Right forelimb (tissue), 1 donor: ENCODE data around the gene LYRM7.
A peak's percentile ranks its signal among the peaks of the same experiment; 100 is the strongest.
"Not testable (repeated sequence)": the region's sequence is repeated elsewhere in the genome, so short reads cannot be mapped to it uniquely, and the experiment has no call there.

Experiments
- DNase-seq: peaks from one replicate; pipeline ENCODE4 v3.0.0-alpha.2; 2018

Gene LYRM7

DNA sequence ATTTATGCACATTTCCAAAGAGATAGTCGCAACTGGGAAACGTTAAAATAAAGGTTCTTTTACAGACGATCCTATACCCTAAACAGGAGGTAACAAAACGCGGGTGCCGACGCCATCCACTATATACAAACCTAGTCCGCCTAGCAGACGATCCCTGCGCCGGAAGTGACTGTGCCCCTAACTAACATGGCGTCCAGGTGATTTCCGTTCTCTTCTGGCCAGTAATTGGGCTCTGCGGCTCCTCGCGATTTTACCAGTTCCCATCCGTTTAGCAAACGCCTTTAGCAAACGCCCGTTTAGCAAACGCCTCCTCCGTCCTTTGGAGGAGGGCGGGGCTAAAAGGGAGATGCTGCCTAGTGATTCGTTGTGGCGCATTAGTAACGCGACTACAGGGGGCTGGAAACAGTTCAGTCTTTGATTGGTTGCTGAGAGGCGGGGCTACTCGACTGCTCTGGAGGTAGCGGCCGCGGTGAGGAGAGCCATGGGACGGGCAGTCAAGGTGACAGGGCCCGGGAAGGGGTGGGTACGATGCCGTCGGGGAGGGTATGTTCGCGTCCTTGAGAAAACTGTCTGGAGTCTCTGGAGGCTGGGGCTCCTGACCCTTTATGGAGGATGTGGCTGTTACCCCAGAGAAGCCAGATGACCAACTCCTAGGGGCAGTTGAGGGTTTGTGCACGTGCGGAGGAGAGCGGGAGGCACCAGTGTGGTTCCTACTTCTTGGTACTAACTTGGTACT lies at the start of gene LYRM7:
TSS of gene LYRM7 (plus strand) at position 405 of the 736 bp plus-strand sequence. CDS start at position 482, 77 bp downstream.
- peak; percentile 94 for DNase-seq

DNA sequence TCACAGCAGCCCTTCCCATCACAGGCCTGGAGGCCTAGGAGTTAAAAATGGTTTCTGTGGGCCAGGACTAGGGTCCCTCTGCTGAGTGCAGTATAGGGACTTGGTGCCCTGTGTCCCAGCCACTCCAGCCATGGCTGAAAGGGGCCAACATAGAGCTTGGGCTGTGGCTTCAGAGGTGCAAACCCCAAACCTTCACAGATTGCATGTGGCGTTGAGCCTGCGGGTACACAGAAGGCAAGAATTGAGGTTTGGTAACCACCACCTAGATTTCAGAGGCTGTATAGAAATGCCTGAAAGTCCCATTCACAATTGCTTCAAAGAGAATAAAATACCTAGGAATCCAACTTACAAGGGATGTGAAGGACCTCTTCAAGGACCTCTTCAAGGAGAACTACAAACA lies 43.5 kb upstream of the LYRM7 start:
- DNase-seq: not testable (repeated sequence)

DNA sequence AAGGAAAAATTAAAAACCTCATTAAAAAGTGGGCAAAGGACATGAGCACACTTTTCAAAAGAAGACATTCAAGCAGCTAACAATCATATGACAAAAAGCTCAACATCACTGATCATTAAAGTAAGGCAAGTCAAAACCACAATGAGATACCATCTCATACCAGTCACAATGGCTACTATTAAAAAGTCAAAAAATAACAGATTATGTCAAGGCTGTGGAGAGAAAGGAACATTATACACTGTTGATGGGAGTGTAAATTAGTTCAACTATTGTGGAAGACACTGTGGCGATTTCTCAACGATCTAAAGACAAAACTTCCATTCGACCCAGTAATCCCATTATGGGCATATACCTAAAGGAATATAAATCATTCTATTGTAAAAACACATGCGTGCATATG lies 41.4 kb upstream of the LYRM7 start:
- DNase-seq: no peak

DNA sequence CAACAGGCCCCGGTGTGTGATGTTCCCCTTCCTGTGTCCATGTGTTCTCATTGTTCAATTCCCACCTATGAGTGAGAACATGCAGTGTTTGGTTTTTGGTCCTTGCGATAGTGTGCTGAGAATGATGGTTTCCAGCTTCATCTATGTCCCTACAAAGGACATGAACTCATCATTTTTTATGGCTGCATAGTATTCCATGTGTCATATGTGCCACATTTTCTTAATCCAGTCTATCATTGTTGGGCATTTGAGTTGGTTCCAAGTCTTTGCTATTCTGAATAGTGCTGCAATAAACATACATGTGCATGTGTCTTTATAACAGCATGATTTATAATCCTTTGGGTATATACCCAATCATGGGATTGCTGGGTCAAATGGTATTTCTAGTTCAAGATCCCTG lies 37.7 kb upstream of the LYRM7 start:
- DNase-seq: not testable (repeated sequence)

DNA sequence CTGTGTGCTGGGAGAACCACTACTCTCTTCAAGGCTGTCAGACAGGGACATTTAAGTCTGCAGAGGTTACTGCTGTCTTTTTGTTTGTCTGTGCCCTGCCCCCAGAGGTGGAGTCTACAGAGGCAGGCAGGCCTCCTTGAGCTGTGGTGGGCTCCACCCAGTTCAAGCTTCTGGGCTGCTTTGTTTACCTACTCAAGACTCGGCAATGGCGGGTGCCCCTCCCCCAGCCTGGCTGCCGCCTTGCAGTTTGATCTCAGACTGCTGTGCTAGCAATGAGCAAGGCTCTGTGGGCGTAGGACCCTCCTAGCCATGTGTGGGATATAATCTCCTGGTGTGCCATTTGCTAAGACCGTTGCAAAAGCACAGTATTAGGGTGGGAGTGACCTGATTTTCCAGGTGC lies 32.3 kb upstream of the LYRM7 start:
- not testable (repeated sequence) for DNase-seq

DNA sequence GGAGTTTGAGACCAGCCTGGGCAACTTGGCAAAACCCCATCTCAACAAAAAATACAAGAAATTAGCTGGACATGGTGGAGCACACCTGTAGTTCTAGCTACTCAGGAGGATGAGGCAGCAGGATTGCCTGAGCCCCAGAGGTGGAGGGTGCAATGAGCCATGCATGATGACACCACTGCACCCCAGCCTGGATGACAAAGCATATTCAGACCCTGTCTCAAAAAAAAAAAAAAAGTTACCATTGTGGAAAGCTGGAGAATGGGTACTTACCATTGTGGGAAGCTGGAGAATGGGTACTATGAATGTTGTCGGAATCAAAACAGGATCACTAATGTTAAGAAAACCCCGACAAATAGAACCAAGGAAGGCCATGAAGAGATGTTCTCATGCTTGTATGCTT lies 31.4 kb upstream of the LYRM7 start:
- no peak for DNase-seq

DNA sequence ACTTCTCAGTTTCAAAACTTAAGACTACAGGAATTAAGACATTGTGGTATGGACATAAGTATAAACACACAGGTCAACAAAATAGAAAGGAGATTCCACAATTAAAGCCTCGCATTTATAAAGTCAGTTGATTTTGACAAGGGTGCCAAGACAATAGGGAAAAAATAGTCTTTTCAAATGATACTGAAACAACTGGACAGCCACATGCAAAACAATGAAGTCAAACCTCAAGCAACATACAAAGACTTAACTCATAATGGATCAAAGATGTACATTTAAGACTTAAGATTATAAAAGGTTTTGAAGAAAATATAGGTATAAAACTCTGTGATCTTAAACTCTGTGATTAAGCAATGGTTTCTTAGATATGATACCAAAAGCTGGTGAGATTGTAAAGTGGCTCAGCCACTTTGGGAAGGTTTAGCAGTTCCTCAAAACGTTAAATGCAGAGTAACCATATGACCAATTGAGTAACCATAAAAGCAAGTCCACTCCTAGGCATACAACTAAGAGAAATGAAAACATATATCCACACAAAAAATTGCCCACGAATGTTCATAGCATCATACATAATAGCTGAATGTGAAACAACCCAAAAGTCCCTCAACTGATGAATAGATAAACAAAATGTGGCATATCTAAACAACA lies 27.6 kb upstream of the LYRM7 start:
- DNase-seq: no peak

DNA sequence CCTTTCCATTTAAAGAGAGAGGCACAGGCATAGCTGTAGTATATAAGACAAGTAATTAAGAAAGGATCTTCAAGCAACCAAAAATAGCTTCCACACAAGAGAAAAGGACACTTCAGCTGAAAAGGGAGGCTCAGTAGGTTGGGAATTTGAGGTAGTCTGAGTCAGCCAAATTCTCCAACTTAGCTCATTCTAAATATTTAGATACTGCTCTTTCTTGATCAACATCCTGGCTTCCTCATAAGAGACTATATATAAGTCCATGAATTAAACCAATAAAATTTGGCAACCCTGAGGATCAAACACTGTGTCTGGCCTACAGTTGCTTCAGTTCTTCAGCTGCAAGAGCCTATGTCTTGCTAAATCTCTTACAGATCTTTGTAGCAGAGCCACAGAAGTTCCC lies 23.5 kb upstream of the LYRM7 start:
- DNase-seq: no peak

DNA sequence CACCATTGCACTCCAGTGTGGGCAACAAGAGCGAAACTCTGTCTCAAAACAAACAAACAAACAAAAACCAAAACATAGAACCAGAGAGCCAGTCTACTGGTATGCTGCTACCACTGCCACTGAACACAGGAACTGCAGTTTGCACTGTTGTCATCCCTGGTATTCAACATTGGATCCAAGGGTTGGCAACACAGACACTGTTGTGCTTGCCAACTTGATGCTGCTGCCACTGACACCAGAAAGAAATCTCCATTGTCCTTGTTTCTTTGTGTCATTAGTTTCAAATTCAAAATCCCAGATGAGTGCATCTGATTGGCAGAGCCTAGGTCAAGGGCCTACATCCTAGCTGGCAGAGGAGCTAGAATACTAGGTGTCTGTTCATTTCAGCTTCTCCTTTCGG lies 21.9 kb upstream of the LYRM7 start:
- no peak for DNase-seq

DNA sequence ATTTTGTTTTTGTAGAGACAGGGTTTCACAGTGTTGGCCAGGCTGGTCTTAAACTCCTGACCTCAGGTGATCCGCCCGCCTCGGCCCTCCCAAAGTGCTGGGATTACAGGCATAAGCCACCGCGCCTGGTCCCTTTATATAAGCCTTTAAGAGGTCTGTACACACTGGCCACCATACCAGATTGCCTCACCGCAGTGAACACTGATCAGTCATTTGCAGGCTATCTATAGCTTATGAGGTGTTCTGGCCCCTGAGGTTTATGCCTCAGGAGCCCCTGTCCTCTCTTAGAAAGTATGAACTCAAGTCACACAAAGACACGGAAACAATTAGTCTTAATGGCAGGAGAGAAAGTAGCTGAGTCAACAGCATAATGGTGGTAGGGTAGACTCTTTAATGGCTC lies 20.3 kb upstream of the LYRM7 start:
- no peak for DNase-seq

DNA sequence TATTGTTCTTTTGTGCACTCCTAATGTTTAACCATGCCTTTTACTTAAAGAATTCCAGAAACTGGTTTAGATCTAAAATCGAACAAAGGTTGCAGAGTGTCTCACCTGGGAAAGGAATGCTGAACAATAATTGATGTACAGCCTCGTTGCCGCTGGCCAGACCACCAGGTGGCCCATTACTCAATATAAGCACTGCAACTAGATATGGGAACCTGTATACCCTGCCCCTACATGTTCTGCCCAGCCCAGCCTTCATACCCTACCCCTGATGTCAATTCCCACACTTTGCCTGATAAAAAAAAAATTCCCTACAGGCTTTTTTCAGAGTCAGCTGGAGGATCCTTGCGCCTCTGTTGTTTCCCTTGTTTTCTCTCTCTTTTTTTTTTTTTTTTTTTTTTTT lies 19.5 kb upstream of the LYRM7 start:
- no peak for DNase-seq

DNA sequence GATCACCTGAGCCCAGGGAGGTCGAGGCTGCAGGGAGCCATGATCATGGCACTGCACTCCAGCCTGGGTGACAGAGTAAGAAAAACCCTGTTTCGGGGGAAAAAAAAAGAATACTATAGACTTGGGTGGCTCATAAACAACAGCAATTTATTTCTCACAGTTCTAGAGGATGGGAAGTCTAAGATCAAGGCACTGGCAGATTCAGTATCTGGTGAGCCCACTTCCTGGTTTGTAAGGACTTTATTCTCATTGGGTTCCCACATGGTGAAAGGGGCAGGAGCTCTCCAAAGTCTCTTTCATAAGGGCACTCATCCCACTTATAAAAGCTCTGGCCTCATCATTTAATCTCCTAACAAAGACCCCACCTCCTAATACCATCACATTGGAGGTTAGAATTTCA lies 14.4 kb upstream of the LYRM7 start:
- no peak for DNase-seq

DNA sequence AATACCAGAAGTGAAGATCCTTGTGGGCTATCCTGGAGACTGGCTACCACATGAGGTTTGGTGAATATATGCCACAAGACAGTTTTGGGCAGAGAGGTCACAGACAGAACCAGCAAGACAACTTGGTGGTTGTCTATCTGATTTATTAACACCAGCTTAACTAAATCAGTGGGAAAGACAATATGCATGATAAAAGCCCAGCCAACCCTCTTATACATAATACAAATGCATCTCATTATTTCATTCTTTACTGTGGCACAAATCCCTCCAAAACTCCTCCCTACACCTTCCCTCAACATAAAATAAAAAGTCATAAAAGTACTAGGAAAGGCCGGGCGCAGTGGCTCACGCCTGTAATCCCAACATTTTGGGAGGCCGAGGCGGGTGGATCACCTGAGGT lies 13.8 kb upstream of the LYRM7 start:
- no peak for DNase-seq

DNA sequence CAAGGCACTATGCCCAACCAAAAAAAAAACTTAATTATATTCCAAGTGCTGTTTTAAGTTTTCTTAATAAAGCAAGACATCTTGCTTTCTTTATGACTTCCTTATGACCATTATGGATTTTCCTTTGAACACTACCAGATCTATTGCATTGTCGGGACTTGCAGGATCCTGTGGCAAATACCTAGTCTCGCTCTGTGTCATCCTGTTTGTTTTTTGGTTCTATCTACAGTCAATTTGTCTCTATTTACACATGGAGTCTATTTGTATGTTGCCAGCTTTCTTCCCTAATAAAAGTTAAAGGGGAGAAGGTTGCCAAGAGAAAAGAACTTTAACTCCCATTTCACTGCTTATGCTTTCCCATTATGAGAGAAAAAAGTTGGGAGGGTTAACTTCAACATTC lies 10.6 kb upstream of the LYRM7 start:
- no peak for DNase-seq

DNA sequence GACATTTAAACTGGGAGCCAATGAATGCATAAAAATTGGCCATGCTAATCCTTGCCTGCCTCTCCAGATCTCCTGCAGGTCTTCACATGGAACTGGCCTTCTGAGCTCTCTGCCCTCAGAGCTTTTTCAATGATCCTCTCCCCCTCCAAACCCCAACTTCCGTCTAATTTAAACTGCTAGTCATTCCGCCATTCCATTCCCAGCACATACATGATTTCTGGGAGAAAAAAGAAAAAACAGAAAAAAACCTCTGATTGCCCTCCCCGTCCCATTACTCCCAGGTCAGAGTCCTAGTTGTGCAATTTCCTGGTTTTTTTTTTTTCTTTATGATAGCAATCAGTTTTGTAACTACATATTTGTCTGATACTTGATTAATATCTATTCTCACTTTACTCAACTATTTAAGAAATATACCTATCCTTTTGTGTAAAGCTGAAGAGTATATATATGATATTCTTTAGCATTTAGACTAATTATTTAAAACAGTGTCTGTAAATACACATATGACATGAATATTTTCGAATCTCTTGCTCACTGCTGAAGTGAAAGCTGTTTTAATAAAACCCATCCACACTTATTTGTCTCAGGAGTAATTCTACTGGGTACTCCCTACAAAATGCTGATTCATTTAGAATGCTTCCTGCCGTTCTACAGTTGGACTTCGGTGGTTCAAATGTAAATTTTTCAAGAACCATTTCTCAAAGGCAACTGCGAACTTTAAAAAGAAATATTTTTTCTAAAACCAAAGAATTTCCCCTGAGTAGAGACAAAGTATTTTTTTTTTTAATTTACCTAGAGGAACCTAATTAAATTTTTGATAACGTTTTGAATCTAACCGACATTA lies 7.2 kb upstream of the LYRM7 start:
- DNase-seq: no peak

DNA sequence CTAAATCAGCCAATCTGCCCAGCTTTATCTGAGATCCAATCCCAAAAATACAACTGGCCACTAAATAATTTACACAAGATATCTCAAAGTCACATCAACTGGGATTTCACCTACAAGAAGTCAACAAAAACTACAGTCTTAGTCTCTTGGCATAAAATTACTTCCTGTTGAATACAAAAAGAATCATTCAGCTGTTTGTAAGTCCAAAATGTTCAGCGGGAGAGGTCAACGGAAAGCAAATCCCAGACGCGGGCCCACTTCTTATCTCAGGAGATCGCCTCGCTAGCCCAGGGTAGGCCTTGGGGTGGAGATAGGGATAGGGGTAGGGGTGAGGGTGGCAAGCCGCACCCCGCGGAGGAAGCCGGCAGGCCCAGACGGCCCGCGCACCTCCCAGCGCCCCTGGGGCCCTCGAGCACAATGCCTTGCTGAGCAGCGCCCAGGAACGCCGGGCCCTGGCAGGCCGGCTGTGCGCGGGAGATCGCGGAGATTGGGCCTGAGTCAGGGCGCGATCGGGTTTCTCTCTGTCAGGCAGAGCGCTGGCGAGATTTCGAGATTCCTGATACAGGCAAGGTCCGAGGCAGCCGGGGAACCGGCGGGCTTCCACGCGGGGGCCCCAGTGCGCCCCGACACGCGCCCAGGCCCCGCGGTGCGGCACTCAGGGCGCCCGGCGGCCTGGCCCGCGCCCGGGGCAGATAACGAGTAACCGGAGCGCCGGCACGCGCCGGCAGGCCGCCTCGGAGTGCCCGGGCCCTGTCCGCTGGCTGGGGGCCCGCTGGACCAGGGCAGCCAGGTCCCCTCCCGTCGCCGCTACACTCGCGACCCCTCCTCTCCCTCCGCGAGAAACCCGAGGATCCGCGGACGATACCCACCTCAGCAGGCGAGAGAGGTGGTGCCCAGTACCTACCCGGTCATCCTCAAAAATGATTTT lies 6.3 kb upstream of the LYRM7 start:
- DNase-seq: peak; percentile 86

DNA sequence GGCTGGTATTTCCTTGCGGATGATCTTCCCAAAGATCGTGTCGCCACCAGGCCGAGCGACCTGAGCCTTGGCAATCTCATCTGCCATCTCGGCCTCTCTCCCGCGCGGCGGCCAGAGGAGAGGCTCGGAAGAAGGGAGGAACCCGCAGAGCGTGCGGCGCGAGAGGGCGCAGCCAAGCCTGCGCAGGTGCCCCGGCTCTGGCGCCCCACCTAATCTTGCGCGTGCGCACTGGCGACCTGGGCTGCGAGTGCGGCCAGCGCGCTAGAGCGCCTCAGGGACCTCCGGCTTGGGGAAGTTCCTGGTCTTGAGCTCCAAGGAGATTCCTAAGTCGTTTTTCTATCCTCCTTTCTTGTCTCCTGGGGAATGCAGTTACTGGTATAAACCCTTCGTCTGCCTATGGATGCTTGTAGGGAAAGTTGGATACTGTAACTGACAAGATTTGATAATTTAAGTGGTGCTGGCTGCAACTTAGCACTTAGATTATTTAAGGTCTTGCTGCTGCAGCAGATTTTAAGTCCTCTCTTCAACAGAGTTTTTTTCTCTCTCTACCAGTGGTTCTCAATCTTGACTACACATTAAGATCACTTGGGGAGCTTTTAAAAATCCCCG lies 5.5 kb upstream of the LYRM7 start, which contains the start of gene HINT1:
TSS of gene HINT1 (minus strand) at position 138 of the 609 bp plus-strand sequence. CDS start at position 87, 51 bp downstream.
- DNase-seq: peak; percentile 93

DNA sequence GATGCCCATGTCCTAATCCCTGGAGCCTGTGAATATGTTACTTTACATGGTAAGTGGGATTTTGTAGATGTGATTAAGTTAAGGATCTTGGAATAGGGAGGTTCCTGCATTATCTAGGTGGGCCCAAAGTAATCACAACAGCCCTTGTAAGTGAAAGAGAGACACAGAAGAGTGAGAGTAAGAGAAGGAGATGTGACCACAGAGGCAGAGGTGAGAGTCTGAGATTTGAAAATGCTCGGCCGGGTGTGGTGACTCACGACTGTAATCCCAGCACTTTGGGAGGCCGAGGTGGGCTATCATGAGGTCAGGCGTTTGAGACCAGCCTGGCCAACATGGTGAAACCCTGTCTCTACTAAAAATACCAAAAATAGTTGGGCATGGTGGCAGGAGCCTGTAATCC lies 3.1 kb upstream of the LYRM7 start:
- DNase-seq: no peak

DNA sequence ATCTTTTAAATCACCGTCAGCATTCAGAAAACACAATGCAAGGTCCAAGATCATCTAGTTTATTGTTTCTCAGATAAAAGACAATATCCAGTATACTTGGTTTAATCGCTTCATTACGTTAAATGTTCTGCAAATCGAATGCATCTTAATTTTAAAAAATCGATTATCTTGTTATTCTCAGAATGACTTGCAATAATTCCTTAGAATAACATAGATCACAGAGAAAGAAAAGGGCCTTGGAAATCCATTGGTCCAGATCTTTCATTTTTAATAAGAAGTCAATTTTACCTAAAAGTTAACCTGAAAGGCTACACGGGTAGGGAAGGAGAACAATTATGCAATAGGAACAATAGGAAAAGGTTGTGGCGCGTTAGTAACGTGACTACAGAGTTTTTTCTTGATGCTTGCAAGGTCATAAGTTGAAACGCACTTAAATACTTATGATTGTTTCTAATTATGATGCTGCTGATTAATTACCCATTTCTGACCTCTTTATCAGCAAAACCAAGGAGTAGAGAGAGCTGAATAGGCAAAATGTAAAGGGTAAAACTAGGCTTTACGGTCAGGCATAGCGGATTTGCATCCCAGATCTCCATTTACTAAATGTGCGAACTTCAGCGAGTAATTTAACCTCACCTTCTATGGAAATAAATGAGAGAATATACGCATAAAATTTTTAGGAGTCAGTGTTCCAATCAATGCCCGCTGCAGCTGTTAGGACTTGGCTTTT lies 769 bp upstream of the LYRM7 start:
- DNase-seq: no peak

DNA sequence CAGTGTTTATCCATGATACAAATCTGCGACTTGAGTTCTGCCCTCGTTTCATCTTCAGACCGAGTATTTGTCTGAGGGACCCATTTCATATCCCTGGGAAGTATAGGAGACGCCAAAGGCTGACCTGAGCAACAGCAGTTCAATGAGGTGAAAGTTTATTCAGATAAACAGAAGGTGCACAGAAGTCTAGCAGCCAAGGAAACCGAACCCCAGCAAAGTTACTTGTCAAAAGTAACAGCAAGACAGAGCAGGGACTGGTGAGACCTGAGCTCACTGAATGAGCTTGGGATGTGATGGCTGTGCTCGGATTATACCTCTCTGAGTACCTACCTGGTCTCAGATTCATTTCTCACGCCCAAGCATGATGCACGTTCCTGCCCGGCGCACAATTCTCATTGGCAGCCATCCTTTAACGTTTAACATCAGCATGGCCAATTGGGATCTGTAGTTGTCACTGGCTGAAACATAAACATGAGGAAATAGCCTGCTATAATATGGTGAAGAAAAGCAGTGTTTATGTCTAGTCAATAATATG lies 599 bp downstream of the LYRM7 start:
- DNase-seq: no peak

DNA sequence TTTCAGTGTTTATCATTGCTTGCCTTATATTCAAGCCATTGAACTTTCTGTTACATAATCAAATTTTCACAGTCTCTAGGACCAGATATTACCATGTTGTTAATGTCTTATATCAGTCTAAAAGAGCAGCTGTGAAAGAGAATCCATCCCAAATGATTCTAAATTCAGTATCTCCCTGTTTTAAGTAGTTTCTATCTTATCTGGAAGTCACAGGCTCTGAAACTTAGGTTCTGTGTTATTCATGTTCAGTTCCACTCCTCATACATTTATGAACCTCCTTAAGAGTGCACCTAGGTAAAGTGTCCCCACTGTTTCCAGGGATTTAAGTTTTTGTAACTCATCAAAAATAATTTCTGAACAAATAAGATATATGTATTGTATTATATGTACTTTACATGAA lies 9.7 kb downstream of the LYRM7 start:
- no peak for DNase-seq
